D341Med (cell line): ENCODE results near the gene PRDM11.

Experiments used
- DNase-seq: peaks from one replicate; pipeline ENCODE4 v3.0.0; 2012; ENCODE audit warnings: low spot score

The PRDM11 gene

GRCh38 chr11:45141631-45142030 is 4.8 kb upstream of the PRDM11 start:
- no peak for DNase-seq

GRCh38 chr11:45142241-45143055 is 4.0 kb upstream of the PRDM11 start:
- DNase-seq = peak; percentile 6

GRCh38 chr11:45143494-45143893 is 2.9 kb upstream of the PRDM11 start:
- no peak for DNase-seq

DNA sequence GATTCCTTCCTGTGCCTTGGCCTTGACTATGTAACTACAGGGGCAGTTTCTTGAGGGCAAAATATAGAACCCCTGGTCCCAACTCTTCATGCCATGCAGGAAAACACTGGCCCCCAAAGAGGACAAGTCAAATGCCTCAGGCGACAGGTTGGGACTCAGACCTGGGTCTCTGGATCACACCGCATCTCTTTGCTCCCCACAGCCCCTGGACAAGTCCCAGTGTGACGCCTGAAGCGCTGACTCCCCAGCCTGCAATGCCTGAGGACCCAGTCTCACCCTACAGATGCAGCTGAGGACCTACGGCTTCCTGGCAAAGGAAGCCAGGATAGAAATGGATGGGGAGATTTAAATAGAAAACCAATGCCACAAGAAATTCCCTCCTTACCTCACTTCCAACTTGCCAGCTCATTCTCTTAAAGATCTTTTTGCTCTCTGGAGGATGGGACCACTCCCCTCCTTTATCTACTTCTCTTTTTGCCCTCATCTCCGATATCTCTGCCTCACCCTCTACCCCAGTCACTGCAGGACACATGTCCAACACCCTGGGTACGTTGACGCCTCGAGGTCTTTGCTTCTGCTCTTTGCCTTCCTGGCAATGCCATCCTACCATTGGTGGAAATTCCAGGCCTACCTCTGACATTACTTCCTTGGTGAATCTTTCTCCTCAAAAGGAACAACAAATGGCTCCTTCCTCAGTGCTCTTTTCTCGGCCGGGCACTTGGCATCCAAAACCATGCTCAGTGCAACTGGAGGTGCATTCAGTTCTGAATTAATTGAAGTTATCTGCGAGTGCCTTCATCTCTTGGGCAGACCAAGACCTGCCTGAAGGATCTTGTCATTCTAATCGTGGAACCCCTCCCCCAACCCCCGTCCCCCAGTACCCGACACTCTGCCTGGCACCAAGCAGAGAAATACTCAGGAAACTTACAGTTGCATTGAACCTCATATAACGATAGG is 2.0 kb upstream of the PRDM11 start:
- DNase-seq = peak; percentile 4

- DNase-seq = no peak
Observed at GRCh38 chr11:45145083-45145378, 1.4 kb upstream of the PRDM11 start.

DNA sequence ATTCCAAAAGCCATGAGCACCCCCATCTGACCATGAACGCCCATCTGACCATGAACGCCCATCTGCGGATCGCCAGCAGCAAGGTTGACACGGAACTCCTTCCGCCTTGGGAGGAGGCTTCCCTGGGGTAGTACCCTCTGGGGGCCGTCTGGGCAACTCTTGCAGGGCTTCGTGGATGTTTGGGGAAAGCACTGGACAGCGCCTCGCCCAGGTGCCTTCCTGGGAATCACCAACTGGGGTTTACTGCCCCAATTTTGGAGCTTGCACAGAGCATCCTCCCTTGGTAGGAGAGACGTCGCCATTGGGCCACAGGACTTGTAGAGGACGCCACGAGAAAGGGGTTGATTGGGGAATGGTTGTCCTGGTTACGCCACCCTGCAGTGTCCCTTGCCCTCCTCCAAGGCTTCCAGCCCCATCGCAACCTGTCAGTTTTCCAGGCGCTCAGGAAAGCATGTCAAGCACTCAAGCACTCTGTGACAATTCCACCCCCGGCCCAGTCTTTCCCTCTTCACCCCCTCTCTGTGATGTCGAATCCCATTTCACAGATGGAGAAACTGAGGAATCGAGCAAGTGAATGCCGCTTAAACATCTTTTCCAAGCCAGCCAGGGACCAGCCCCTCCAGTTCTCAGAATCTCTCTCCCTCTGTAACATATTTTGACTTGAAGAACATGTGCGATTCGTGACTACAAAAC is 914 bp upstream of the PRDM11 start:
- DNase-seq = peak; percentile 17

GRCh38 chr11:45147017-45147728 is 734 bp downstream of the PRDM11 start:
- DNase-seq = peak; percentile 99

GRCh38 chr11:45147891-45148675 is 1.6 kb downstream of the PRDM11 start:
- DNase-seq = no peak

DNA sequence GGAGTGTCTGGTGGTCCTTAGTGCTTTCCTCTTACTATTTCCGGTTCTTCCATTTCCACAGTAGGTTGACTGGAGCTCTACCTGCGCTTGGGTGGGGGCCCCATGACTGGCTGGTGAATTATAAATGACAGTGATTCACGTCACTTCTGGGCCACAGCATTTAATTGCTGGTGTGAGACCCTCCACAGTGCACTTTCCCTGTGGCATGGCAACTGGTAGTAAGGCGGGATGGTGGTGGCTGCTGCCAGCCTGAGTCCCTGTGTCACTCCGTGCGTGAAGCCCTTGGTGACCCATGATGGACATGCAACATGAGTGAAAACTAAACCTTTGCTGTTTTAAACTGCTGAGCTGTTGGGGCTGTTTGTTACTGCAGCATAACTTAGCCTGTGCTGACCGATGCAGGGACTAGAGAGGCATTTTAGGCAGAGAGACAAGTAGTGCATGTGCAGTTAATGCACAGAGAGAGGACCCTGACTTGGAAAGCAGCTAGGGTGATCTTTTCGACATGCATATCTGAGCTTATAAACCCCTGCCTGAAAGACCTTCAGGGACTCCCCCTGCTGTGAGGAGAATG is 3.1 kb downstream of the PRDM11 start:
- no peak for DNase-seq

- DNase-seq = no peak
Observed at GRCh38 chr11:45150301-45150700, 3.9 kb downstream of the PRDM11 start.

GRCh38 chr11:45150943-45151342 is 4.5 kb downstream of the PRDM11 start:
- DNase-seq = no peak

DNA sequence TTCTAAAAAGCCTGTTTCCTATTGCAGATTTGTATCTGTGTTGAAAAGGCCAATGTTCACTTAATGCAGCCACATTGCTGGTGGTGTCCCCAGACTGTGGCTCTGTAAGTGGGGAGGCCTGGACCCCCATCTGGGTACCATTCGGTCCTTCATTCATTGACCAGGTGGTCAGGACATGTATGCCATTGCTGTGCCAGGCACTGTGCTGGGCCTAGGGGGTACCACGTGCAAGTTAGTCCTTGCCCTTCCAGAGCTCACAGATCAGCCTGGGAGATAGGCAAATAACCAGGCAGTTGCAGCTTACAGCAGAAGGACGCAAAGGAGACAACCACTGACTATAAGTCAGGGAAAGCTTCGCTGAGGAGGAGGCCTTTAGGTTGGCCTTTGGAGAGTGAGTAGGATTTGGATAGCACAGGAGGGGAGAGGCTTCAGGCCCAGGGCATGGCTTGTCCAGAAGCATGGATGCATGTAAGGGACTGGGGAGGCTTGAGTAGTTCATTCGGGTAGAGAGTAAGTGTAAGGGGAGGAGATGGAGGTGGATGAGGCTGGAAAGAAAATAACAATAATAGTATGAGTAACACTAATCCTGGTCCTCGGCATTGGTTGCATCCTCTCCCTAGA is 5.0 kb downstream of the PRDM11 start:
- DNase-seq = no peak

GRCh38 chr11:45152740-45153595 is 6.5 kb downstream of the PRDM11 start:
- DNase-seq = no peak

GRCh38 chr11:45154276-45154675 is 7.8 kb downstream of the PRDM11 start:
- no peak for DNase-seq

DNA sequence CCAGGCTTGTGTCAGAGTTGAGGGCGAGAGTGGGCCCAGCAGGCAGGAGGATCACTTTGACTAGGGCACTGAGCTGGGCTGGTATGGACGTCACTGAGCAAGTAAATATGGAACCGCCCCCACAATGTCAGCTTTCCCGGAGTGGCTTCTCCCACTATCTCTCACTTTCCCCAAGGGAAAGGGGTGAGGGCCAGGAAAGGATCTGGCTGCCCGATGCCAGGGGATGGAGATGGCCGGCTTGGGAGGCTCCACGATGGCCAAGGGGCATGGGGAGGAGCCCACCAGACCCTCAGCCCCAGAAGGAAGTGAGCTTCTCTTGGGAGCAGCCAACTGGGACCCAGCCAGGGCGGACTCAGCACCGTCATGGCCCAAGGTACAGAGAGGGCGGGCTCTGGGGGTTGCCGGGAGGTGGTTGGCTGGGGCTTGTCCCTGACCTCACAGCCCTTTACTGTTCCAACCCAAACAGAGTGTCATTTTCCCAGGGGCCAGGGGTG is 8.7 kb downstream of the PRDM11 start:
- DNase-seq = no peak

- DNase-seq = no peak
Observed at GRCh38 chr11:45155627-45156180, 9.3 kb downstream of the PRDM11 start.

GRCh38 chr11:45156201-45156600 is 9.8 kb downstream of the PRDM11 start:
- no peak for DNase-seq

DNA sequence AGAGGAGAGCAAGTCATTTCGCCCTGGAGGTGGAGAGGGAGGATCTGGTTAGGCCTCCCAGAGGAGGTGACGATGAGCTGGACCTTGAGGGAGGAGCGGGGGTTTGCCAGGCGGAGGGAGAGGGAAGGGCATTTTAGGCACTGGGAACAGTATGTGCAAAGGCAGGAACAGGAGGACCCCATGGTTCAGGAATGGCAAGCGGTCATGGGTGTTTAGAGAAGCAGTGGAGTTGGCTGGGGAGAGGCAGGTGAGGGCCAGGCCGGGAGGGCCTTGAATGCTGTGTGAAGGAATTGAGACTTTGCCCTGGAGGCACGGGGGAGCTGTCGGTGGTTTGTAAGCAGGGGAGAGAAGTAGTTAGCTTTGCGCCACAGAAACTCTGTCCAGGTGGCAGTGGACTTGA is 10.3 kb downstream of the PRDM11 start:
- DNase-seq = no peak
